ENCODE measurements around the gene RNF182.
A peak's percentile ranks its signal among the peaks of the same experiment; 100 is the strongest.
"Not testable (repeated sequence)": the region's sequence is repeated elsewhere in the genome, so short reads cannot be mapped to it uniquely, and the experiment has no call there.

Gene RNF182

GRCh38 chr6:13924949-13925881, at the start of gene RNF182:
RNF182 (plus strand) TSS chr6:13924952; CDS start chr6:13977120, 52,168 bp downstream.
- DNase-seq: no peak

GRCh38 chr6:13877051-13877450, 47.7 kb upstream of the RNF182 start:
- no peak for DNase-seq

GRCh38 chr6:13880061-13880663, 44.6 kb upstream of the RNF182 start:
- not testable (repeated sequence) for DNase-seq

GRCh38 chr6:13881621-13882165, 43.1 kb upstream of the RNF182 start:
- no peak for DNase-seq

- DNase-seq: no peak
These were observed 40.8 kb upstream of the RNF182 start for GRCh38 chr6:13883966-13884365.

GRCh38 chr6:13884397-13884796, 40.4 kb upstream of the RNF182 start:
- no peak for DNase-seq

- no peak for DNase-seq
These were observed 39.2 kb upstream of the RNF182 start for GRCh38 chr6:13885601-13886000.

- DNase-seq: no peak
These were observed 37.8 kb upstream of the RNF182 start for GRCh38 chr6:13886949-13887348.

GRCh38 chr6:13892017-13892645, 32.6 kb upstream of the RNF182 start:
- no peak for DNase-seq

- DNase-seq: no peak
These were observed 21.8 kb upstream of the RNF182 start for GRCh38 chr6:13902922-13903321.

GRCh38 chr6:13903364-13903763, 21.4 kb upstream of the RNF182 start:
- DNase-seq: no peak

GRCh38 chr6:13907001-13907350, 17.8 kb upstream of the RNF182 start:
- DNase-seq: no peak

GRCh38 chr6:13907614-13908215, 17.0 kb upstream of the RNF182 start:
- no peak for DNase-seq

GRCh38 chr6:13908955-13909381, 15.8 kb upstream of the RNF182 start:
- DNase-seq: peak; percentile 69 to 76

GRCh38 chr6:13910443-13910842, 14.3 kb upstream of the RNF182 start:
- DNase-seq: no peak

GRCh38 chr6:13911337-13911736, 13.4 kb upstream of the RNF182 start:
- DNase-seq: no peak

- DNase-seq: no peak
These were observed 11.3 kb upstream of the RNF182 start for GRCh38 chr6:13913226-13914001.

GRCh38 chr6:13914351-13914750, 10.4 kb upstream of the RNF182 start:
- no peak for DNase-seq

GRCh38 chr6:13915561-13916229, 9.1 kb upstream of the RNF182 start:
- no peak for DNase-seq

GRCh38 chr6:13916230-13916944, 8.4 kb upstream of the RNF182 start:
- no peak for DNase-seq

- no peak for DNase-seq
These were observed 7.6 kb upstream of the RNF182 start for GRCh38 chr6:13917141-13917540.
